Parathyroid adenoma (tissue), 2 donors: Measurements from ENCODE around the gene CMPK1.

Experiments
- H2AFZ ChIP-seq: fragments of 300-600 bp; sonication (generic); one replicate; pipeline ENCODE4 v1.7.0; 2017; ENCODE audit warnings: antibody characterized with exemption, mild to moderate bottlenecking
- H3K27ac ChIP-seq: fragments of 300-600 bp; sonication (generic); one replicate; pipeline ENCODE4 v1.7.0; 2017
- H3K27me3 ChIP-seq: fragments of 300-600 bp; sonication (generic); one replicate; pipeline ENCODE4 v1.7.0; 2017; ENCODE audit warnings: low read length; ENCODE audit not compliant: control insufficient read depth, insufficient read depth
- H3K36me3 ChIP-seq: fragments of 300-600 bp; sonication (generic); one replicate; pipeline ENCODE4 v1.7.0; 2017; ENCODE audit warnings: low read length; ENCODE audit not compliant: control insufficient read depth, insufficient read depth
- H3K4me1 ChIP-seq: fragments of 300-600 bp; sonication (generic); one replicate; pipeline ENCODE4 v1.7.0; 2017; ENCODE audit warnings: control low read depth
- H3K4me2 ChIP-seq: fragments of 300-600 bp; sonication (generic); one replicate; pipeline ENCODE4 v1.7.0; 2017; ENCODE audit warnings: low read length
- H3K4me3 ChIP-seq: fragments of 300-600 bp; sonication (generic); one replicate; pipeline ENCODE4 v1.7.0; 2017; ENCODE audit warnings: low read depth, low read length
- H3K79me2 ChIP-seq: fragments of 300-600 bp; sonication (generic); one replicate; pipeline ENCODE4 v1.7.0; 2017; ENCODE audit warnings: control low read depth
- H3K9ac ChIP-seq: fragments of 300-600 bp; sonication (generic); one replicate; pipeline ENCODE4 v1.7.0; 2017; ENCODE audit warnings: mild to moderate bottlenecking
- H3K9me3 ChIP-seq: fragments of 300-600 bp; sonication (generic); one replicate; pipeline ENCODE4 v1.7.0; 2017; ENCODE audit warnings: low read length; ENCODE audit not compliant: control insufficient read depth
- CTCF ChIP-seq: fragments of 300-600 bp; sonication (generic); IDR thresholded peaks from one replicate; pipeline ENCODE4 v1.7.0; 2017; ENCODE audit warnings: antibody characterized with exemption, mild to moderate bottlenecking
- donor health status: primary hyperparathyroidism.

The CMPK1 gene

GRCh38 chr1:47330212-47330611 lies 3.4 kb upstream of the CMPK1 start:
- H3K27ac ChIP-seq: no peak overlapping the region
- H2AFZ ChIP-seq: no peak overlapping the region
- no peak overlapping the region for H3K9ac ChIP-seq
- H3K36me3 ChIP-seq: no peaks in the 10 kb centered on the region
- no peaks in the 10 kb centered on the region for H3K27me3 ChIP-seq
- H3K4me1 ChIP-seq: peaks cover 5% of the 10 kb centered on the region
- H3K79me2 ChIP-seq: peaks cover 3% of the 10 kb centered on the region
- no peak for TF ChIP-seq CTCF
- H3K9me3 ChIP-seq: no peaks in the 10 kb centered on the region
- H3K4me3 ChIP-seq: no peak overlapping the region
- no peak overlapping the region for H3K4me2 ChIP-seq

- Histone ChIP-seq H2AFZ (no peak overlapping the region), H3K79me2 (peaks cover 9% of the 10 kb centered on the region), H3K36me3 (no peaks in the 10 kb centered on the region), H3K4me3 (no peak overlapping the region), H3K27ac (no peak overlapping the region), H3K27me3 (no peaks in the 10 kb centered on the region), H3K4me2 (no peak overlapping the region), H3K9me3 (no peaks in the 10 kb centered on the region), H3K4me1 (peaks cover 5% of the 10 kb centered on the region), H3K9ac (no peak overlapping the region)
- TF ChIP-seq CTCF: no peak
These were observed 1.7 kb upstream of the CMPK1 start for GRCh38 chr1:47331875-47332274.

GRCh38 chr1:47332779-47333577 lies 612 bp upstream of the CMPK1 start:
- Histone ChIP-seq H3K79me2 (peaks cover 9% of the 10 kb centered on the region), H3K4me1 (peaks cover 5% of the 10 kb centered on the region), H2AFZ (peak overlapping the region; percentile 72)

GRCh38 chr1:47333922-47334764 lies 553 bp downstream of the CMPK1 start:
- peak overlapping the region; percentile 92 for H3K27ac ChIP-seq
- H3K4me2 ChIP-seq: peak overlapping the region; percentile 94
- H3K79me2 ChIP-seq: peaks cover 9% of the 10 kb centered on the region
- H3K9ac ChIP-seq: peak overlapping the region; percentile 84
- peak overlapping the region; percentile 87 for H2AFZ ChIP-seq
- no peaks in the 10 kb centered on the region for H3K9me3 ChIP-seq
- H3K27me3 ChIP-seq: no peaks in the 10 kb centered on the region
- no peaks in the 10 kb centered on the region for H3K36me3 ChIP-seq
- H3K4me3 ChIP-seq: peak overlapping the region; percentile 97
- peak; percentile 25 for TF ChIP-seq CTCF
- peaks cover 5% of the 10 kb centered on the region for H3K4me1 ChIP-seq

More at GRCh38 chr1:47332779-47333577, 612 bp upstream of the CMPK1 start:
- peak overlapping the region; percentile 92 for H3K27ac ChIP-seq
- no peaks in the 10 kb centered on the region for H3K9me3 ChIP-seq
- H3K36me3 ChIP-seq: no peaks in the 10 kb centered on the region
- no peak overlapping the region for H3K9ac ChIP-seq
- peak overlapping the region; percentile 97 for H3K4me3 ChIP-seq
- TF ChIP-seq CTCF: no peak
- H3K4me2 ChIP-seq: peak overlapping the region; percentile 89
- H3K27me3 ChIP-seq: no peaks in the 10 kb centered on the region
